ENCODE measurements around the gene TENT4B.
"Not testable (repeated sequence)": the region's sequence is repeated elsewhere in the genome, so short reads cannot be mapped to it uniquely, and the experiment has no call there.

Gene TENT4B

DNA sequence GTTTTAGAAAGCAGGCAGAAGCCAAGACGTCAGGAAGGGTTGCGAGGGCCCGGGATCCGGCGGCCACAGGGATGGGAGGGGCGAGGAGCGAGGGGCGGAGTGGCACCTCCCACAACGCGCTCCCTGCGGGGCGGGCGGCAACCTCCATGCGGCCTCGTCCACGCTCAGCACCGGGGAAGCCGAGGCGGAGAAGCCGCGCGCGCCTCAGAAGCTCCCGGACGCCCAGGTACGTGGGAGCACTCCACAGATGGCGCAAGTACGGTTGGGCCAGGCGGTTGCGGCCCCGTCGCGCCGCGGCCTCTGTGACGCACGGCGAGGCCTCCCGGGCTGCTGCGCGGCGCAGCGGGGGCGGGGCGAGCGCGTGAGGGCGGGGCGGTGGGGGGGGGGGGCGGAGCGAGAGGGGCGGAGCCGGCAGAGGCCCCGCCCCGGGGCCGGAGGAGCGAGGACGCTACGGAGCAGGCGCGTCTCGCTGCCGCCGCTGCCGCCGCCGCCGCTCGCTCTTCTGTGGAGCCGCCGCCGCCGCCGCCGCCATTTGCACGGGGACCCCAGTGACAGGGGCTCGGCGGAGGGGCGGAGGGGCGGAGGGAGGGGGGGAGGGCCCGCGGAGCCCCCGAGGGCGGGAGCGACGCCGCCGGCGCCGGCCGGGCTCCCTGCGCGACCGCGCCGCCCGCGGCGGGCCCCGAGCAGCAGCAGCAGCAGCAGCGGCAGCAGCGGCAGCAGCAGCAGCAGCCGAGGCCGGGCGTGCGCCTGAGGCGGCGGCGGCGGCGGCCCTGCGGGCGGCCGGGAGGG lies at the start of gene TENT4B:
Gene TENT4B, plus strand, starts transcription at position 500 of the 789 bp plus-strand sequence. CDS start 316 bp downstream, outside the sequence.
- peak; percentile 91 for DNase-seq (ENCODE audit: low spot score)

DNA sequence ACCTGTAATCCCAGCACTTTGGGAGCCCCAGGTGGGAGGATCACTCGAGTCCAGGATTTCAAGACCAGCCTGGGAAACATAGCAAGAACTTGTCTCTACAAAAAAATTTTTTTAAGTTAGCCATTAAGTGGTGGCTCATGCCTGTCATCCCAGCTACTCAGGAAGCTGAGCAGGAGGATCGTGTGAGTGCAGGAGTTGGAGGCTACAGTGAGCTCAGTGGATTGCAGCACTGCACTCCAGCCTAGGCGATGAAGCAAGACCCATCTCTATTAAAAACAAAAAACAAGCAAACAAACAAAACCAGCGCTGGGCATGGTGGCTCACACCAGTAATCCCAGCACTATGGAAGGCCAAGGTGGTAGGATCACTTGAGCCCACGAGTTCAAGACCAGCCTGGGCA lies 49.3 kb upstream of the TENT4B start:
- no peak for DNase-seq (ENCODE audit: low spot score)

DNA sequence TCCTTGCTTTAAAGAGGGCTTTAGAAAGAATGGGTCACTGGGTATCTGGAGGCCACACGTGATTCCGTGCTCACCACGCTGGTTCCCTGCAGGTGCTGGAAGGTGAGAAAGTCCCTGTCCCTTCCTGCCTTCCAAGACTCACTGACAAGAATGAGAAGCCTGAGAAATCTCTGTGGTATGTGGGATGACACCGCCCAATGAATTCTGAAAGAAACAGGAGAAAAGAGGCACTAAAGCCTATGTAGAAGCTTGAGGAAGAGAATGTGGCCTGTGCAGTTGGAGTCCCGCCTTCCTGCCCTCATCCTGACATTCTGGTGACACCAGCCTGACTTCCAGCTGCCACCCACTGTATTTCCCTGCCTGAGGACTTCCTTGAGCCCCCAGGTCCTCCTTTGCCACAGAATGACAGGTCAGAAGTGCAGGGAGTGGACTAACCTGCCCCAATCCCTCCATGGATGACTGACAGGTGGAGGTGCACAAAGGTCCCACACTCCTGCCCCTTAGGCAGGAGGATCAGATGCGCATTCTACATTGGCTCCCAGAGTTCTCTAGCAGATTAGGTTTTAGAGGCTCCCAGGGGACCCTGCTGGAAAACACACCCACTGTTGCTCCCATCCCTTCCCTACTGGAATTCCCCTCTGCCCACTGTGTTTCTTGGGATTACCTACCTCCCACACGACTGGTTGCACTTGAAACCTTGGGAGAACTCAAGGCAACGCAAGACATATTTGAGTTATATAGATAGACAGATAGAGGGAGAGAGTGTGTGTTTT lies 38.6 kb upstream of the TENT4B start:
- no peak for DNase-seq (ENCODE audit: low spot score)

DNA sequence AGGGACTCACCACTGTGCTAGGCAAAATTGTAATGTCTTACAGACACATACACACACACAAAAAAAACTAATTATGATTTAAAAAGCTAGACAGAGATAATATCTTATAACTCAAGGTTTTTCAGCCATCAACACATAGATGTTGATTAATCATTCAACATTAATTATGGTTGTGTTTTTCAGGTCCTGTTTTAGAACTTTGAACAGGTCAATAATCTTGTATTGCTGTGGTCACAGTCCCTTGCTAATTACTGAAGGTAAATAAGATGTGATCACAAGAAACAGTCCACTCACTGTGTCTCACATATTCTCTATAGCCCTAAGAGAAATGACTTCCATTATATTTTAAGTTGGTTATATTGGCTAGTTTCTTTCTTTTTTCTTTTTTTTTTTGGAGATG lies 32.4 kb upstream of the TENT4B start:
- no peak for DNase-seq (ENCODE audit: low spot score)

DNA sequence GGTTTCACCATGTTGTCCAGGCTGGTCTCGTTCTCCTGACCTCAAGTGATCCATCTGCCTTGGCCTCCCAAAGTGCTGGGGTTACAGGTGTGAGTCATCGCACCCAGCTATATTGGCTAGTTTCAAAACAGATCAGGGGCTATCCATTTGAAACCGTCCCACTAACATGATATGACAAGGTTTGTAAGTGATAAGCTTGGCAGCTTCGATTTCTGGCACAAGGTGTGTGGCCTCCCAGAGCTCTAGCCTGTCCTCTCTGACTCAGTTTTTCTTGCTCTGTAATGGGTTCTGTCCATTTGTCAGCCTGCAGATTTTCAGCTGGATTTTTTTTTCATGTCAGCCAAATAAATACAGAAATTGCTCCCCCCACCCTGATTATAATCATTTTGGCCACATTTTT lies 31.8 kb upstream of the TENT4B start:
- no peak for DNase-seq (ENCODE audit: low spot score)

DNA sequence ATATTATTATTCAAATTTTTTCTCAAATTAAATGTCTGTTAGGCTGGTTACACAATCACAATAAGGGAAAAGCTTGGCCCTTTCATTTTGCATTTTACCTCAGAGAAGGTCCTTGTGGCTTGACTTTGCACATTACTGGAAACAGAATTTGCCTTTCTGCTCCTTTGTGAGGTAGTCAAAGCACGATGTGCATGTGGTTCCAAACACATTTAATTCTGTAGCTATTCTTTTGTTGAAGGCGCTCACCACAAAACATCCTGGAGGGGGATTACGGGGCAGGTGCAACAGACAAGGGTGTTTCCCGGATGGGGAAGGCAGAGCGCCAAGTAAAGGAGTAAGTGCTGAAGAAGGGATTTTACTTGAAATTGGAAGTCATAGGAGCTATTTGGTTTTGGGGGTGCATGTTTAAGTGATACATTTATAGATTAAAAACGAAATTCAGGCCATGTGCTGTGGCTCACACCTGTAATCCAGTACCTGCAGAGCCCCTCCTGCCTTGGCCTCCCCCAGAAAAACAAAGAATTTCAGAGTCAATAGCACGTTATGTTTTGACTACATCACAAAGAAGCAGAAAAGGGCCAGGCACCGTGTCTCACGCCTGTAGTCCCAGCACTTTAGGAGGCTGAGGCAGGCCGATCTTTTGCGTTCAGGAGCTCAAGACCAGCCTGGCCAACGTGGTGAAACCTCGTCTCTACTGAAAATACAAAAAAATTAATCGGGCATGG lies 31.2 kb upstream of the TENT4B start:
- no peak for DNase-seq (ENCODE audit: low spot score)

DNA sequence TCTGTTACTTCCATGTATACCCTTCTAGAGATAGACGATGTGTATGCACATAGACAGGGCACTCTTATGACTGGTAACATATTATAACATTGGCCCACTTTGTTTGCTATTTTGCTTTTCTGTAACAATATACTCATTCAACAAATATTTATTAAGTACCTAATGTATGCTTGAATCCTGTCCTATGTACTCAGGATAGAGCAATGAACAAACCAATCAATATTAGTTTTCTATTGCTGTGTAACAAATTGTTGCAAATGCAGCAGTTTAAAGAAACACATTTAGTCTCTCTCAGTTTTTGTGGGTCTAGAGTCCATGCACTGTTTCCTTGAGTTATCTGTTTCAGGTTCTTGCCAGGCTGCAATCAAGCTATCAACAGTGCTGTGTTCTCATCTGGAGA lies 29.7 kb upstream of the TENT4B start:
- DNase-seq (ENCODE audit: low spot score): no peak

DNA sequence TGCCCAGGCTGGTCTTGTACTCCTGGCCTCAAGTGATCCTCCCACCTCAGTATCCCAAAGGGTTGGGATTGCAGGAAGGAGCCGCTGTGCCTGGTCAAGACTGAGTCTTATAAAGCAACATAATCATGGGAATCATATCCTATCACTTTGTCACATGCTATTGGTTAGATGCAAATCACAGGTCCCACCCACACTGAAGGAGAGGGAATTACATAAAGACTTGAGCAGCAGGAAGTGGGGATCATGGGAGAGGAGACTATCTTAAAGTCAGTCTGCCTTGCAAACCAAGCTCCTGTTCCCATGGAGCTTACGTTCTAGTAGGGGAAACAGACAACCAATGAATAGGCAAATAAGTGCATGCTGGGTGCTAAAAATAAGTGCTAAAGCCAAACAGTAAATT lies 28.3 kb upstream of the TENT4B start:
- no peak for DNase-seq (ENCODE audit: low spot score)

DNA sequence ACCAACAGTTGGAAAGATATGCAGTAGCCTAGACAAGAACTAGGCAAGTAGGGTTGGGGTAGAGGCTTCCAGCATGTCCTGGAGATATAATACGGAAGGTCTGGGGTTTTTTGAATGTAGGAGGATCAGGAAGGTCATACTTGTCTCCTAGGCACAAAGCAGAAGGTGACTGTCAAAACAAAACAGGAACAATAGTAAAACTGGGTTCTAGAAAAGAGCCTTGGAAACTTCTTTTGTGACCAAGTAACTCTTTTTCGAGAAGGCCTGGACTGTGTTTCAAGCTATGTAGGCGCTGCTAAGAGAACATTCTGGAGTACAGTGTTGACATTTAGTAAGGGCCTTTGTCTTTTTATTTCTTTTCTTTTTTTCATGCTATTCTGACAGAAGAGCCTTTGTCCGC lies 26.9 kb upstream of the TENT4B start:
- DNase-seq (ENCODE audit: low spot score): no peak

DNA sequence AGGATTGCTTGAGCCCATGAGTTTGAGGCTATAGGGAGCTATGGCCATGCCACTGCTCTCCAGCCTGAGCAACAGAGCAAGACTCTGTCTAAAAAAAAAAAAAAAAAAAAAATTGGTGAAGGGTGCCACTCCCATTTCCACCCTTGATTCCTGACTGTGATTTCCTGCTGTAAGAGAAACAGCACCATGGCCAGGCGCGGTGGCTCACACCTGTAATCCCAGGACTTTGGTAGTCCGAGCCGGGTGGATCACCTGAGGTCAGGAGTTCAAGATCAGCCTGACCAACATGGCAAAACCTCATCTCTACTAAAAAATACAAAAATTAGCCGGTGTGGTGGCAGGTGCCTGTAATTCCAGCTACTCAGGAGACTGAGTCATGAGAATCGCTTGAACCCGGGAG lies 20.5 kb upstream of the TENT4B start:
- DNase-seq (ENCODE audit: low spot score): not testable (repeated sequence)

DNA sequence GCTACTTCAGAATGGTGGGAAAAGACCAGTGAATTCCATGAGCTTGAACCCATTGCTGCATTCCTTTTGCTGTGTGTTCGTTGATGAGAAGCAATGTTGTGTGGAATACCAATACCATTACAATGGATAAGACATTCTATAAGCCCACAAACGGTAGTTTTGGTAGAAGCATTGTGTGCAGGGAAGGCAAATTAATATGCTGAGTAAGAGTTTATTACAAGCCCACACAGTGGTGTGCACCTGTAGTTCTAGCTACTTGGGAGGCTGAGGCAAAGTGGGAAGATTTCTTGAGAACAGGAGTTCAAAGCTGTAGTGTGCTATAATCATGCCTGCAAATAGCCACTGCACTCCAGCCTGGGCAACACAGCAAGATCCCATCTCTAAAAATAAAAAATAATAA lies 19.9 kb upstream of the TENT4B start:
- DNase-seq (ENCODE audit: low spot score): no peak

DNA sequence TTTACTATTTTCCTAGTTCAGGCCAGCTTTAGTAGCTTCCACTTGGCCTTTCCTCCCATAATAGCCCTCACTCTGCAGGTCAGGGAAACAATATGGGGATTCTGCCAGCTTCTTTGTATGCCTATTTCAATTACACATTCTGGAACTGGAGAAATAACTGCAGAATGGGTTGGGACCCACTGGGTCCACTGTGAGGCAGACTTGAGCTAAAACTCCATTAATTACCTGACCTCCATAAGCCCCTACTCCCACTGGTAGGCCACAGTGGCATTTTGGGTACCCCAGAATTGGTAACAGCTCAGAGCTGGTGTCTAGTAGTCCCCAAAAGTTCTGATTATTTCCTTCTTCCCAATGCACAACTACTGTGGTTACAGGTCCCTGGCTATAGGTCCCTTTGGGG lies 16.7 kb upstream of the TENT4B start:
- no peak for DNase-seq (ENCODE audit: low spot score)

DNA sequence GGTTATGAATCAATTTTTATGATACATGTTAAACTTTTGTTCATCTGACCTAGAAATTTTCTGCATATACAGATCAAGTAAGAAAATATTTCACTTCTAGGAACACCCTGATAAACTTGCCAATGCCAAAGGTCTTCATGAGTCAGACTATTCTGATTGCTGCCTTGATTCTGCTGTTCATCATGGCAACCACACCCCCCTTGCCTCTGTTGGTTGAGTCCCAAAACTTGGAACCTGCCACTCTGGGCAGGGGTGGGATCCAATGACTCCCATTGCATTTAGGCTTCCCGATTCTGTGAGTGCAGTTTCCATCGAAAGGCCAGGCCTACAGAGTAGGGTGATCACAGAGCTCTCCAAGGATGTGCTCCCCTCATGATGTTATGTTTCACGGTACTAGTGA lies 15.8 kb upstream of the TENT4B start:
- DNase-seq (ENCODE audit: low spot score): no peak

DNA sequence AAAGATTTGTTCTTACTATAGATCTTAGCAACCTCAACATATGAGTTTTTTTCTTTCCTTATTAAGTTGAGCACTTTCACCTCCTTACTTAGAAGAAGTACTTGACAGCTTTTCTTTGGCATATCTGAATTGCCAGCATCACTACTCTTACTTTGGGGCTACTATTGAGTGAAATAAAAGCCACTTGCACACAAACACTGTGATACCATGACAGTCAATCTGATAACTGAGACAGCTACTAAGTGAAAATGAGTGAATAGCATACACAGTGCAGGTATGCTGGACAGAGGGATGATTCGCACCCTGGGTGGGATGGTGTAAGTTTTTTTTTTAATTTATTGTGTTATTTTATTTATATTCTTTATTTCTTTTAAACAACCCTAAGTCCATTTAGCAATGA lies 13.5 kb upstream of the TENT4B start:
- no peak for DNase-seq (ENCODE audit: low spot score)

DNA sequence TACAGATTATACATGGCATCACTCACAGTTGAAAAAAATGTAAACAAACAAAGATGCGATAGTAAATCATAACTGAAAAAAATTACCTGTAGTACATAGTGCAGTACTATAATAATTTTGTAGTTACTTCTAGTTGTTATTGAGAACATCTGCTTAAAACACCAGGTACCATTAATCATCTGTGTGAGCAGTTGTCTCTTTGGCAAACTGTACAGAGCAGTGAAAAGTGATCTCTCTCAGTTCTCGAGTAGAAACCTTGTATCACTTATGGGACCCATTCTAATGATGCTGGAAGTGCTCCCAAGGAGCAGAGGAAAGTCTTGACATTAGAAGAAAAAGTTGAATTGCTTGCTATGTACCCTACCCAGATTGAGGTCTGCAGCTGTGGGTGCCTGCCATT lies 8.9 kb upstream of the TENT4B start:
- no peak for DNase-seq (ENCODE audit: low spot score)

DNA sequence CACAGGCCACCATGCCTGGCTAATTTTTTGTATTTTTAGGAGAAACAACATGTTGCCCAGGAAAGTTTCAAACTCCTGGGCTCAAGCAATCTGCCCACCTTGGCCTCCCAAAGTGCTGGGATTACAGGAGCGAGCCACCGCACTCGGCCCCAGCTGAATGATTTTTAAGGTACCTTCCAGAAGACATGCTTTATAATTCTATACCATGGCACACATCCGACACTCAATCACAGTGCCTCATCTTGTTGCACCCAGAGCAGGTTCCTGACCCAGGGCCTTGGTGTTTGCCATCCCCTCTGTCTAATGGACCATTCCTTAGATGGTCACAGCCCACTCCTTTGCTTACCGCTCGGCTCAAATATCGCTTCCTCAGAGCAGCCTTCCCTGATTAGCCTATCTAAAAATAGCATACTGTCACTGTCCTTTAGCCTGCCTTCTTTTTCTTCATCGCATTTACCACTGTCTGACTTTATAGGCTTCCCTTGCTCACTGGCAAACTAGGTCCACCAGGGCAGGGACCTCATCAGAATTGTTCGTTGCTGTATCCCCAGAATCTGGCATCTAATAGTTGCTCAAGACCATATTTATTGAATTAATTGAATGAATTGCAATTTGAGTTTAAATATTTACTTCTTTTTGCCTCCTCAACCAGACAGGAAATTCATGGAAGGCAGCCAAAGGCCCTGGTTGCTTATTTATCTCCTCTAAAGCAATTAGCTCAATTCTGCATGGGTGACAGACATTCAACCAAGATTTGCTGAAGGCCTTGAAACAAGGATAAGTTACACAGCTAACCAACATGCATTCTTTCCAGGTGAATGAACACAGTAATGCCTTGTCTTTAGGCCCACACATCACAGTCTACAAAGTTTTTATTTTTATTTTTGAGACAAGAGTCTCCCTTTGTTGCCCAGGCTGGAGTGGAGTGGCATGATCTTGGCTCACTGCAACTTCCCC lies 6.3 kb upstream of the TENT4B start:
- DNase-seq (ENCODE audit: low spot score): no peak

DNA sequence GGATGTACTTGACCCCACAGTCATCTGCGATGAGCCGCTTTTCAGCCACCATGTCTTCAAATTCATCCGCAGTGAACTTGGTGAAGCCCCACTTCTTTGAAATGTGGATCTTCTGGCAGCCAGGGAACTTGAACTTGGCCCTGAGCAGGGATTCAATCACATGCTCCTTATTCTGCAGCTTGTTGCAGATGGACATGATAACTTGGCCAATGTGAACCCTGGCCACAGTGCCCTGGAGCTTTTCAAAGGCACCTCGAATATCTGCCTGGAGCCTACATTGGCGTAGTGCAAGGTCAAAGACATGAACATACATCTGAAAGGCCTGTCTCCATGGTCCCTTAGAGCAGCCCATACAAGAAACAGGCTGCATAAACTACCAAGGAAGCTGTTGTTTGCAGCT lies 1.8 kb upstream of the TENT4B start:
- no peak for DNase-seq (ENCODE audit: low spot score)

DNA sequence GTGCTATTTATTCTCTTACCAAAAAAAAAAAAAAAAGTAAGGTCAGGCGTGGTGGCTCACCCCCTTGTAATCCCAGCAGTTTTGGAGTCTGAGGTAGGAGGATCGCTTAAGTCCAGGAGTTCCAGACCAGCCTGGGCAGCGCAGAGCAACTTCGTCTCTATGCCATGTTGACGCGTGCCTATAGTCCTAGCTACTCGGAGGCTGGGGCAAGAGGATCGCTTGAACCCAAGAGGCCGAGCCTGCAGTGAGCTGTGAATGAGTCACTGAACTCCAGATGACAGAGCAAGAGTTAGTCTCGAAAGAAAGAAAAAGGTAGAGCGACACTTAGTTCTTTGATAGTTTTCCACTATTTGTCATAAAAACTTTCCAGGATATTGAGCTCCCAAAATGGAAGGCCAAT lies 1.4 kb upstream of the TENT4B start:
- no peak for DNase-seq (ENCODE audit: low spot score)

DNA sequence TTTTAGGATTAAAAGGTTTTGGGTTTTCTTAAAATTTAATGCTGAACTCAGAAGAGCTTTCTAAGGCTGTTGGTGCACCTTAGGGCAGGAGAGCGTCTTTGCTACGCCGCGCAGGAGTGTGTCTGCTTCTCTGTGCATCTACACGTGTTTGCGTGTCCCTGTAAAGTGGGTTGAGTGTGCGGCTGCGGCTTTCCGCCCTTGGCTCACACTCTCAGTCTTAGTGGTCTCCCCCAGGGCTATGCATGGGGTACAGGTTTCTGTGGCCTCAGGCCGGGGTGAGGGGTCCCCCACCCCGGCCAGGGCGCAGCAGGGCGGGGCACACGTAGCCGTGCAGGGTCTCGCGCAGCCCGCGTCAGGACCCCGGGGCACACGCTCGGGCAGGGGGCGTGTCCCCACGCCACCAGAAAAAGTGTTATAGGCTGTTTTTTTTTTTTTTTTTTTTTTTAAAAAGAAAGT lies 727 bp upstream of the TENT4B start:
- no peak for DNase-seq (ENCODE audit: low spot score)

DNA sequence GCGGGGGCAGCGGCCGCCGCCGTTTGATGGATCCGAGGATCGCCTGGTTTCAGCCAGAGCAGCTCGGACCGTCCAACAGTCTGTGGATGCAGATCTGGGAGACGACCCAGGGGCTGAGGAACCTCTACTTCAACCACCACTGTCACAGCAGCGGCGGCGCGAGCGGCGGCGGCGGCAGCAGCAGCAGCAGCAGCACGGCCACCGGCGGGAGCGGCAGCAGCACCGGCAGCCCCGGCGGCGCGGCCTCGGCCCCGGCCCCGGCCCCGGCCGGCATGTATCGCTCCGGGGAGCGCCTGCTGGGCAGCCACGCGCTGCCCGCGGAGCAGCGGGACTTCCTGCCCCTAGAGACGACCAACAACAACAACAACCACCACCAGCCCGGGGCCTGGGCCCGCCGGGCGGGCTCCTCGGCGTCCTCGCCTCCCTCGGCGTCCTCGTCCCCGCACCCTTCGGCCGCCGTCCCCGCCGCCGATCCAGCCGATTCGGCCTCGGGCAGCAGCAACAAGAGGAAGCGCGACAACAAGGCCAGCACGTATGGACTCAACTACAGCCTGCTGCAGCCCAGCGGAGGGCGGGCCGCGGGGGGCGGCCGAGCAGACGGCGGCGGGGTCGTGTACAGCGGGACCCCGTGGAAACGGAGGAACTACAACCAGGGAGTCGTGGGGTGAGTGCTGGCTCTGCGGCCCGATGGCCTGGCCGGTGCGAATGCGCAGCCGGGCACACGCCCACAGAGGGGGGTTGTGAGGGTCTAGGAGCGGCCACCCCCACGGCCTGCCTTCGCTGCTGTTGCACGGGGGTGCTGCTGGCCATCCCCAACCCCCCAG lies 702 bp downstream of the TENT4B start:
- no peak for DNase-seq (ENCODE audit: low spot score)
